NCI-H526 treated with DMSO at 0.1 percent for 48 hours (cell line): Measurements from ENCODE around the gene AQP1.

Source experiments
- DNase-seq: peaks from one replicate; lab custom pipeline; 2025; lab: John Stamatoyannopoulos, UW

AQP1 gene

DNA sequence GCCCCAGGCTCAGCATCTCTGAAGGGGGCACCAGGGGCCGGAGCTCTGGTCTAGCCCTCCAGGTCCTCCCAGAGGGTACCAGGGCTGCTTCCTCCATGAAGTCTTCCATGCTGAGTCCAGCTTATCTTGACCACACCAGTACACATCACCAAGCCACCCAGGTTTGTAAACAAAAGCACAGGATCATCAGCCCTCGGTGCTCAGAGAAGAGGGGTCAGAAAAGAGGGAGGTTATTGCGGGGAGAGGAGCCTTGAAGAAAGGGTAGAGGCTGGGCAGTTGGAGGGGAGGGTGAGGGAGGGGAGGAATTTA is 23.9 kb downstream of the AQP1 start:
- no peak for DNase-seq

DNA sequence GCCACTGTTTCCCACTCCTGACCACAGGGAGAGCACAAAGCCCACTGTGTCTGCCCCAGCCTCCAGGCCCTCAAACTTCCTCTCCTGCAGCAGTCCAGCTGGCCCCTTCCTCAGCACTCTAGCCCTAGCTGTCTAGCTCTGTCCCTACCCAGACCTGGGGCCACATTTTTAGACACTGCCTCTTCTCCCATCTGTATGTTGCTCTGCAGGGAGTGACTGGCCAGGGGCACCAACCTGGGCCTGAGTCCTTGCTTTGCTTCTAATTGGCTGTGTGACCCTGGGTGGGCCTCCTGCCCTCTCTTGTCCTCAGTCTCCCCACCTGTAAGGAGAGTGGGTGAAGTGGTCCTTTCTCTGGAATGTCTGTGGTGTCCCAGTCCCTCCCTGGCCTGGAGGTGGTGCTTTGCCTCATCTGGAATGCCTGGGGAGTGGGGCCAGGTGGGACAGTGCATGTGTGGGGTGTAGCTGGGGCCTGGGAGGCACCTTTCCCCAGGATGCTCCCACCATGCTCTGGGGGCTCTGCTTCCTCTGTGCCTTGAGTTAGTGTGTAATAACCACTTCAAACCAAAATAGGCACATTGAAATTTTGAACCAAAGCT is 25.1 kb downstream of the AQP1 start:
- no peak for DNase-seq

DNA sequence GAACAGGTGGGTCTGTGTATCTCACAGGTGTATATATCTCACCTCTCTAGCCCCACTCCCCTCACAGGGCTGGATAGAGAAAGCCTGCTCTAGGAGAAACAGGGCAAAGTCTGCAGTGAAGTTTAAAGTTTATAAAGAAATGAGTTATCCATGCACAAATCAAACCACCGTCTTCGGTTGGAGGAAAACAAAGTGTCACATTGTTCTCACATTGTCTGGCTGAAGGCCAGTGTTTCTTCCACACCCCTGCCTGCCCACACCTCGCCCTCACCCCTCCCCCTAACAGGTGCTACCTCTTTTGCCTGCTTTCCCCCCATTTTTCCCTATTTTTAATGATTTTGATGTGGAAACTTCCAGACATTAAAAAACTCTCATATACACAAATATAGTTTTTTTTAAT is 25.8 kb downstream of the AQP1 start:
- no peak for DNase-seq

DNA sequence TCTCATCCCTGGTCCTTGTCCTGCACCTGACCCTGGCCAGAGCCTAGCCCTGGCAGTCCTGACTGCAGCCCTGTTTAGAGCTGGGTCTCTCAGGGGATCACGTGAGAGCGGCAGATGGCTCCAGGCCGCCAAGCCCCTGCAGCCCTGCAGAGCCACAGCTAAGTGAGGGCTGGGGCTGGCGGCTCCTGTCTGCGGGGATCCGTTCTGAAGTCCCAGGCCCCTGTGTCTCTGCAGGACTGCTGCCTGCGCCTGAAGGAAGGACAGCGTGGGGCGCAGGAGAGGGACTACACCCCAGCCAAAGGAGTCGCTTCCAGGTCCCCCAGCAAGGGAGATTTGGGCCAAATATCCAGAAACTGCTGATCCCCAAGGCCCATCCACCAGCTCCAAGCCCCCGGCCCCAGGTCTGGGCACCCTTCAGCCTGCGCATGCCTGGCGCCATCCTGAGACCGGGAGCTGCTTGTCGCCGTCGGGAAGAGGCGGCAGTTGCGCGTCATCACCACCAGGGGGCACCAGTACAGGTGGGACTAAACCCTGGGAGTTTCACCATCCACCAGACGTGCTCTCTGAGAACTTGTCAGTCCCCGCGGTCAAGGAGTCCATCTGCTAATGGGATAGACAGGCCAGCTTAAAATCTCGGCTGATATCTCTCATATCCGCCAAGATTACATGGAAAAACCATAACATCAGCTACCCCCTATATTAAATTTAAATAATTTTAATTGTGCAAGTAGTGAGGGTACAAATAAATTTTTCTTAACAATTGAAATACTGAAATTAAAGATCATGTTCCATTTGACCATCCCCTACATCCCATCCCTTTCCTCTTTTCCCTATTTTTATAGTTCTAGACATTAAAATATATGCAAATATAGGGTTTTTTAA is 27.0 kb downstream of the AQP1 start:
- DNase-seq, result peak; percentile 76

DNA sequence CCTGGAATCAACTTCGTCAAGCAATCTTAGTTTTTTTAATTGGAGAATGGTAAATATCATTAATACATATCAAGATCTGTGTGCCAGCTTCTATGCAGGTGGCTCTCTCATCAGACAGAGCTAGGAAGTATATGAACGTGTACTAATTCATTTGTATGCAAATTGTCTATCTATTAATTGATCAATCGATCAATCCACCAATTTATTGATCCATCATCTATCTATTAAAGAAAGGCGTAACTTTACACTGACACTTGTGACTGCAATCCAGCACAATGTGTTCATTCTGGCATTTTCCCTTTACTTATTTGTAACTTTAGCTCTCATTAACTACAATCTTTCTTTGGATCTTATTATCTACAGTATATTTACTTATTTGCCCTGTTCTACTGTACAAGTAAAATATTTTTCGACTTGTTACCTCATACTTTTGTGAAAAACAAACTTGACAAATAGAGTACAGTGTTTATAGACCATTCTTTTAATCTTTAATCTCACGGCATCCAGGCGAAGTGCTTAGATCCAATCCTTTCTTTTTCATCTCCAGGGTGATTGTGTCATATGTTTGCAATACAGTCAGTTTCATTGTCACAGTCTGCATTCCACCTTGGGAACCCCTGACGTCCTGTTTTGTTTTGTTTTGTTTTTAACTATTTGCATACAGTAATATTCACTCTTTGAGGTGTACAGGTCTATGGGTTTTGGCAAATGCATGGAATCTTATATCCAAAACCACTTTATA is 30.1 kb downstream of the AQP1 start:
- DNase-seq, result no peak

DNA sequence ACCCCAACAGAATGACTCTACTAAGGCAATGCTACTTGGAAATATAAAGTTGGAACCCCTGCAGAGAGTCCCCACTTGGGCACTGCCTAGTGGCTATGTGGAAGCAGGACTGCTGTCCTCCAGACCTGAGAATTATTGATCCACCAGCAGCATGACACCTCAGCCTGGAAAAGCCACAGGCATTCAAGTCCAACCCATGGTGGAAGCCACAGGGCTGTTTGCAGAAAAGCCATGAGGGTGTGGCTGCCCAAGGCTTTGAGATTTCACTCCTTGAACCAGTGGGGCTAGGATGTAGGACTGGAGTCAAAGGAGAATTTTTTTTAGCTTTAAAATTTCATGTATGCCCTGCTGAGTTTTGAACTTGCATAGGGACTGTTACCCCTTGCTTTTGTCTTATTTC is 38.5 kb downstream of the AQP1 start:
- DNase-seq, result no peak

DNA sequence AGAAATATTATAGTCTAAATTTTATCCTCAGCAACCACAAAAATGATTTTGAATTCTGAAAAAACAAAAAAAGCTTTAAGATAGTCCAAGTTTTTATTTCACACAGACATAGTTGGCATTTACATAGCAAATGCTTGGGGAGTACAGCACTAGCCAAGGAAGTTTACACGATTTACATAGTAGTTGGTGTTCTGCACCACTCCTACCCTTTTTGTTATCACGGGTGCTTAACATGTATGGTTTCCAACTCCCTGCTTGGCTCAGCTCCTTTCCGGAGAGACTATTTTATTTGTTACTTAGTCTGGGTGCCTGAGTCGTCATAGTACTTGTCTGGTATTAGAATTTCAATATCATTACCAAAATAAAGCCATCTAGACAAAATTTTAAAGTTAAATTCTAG is 43.3 kb downstream of the AQP1 start:
- DNase-seq, result no peak

DNA sequence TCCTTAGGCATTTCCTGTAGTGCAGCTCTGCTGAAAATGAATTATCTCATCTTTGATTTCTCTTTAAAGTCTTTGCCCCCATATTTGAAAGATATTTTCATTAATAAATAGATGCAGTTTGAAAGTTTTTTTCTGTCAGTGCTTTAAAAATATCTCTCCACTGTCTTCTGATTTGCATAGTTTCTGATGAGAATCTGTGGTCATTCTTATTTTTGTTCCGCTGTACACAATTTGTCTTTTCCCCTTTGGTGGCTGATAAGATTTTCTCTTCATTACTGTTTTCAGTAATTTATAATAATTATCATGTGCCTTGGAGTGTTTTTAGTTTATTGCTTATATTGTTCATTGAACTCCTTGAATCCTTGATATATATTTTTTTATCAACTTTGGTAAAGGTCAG is 45.1 kb downstream of the AQP1 start:
- DNase-seq, result no peak

DNA sequence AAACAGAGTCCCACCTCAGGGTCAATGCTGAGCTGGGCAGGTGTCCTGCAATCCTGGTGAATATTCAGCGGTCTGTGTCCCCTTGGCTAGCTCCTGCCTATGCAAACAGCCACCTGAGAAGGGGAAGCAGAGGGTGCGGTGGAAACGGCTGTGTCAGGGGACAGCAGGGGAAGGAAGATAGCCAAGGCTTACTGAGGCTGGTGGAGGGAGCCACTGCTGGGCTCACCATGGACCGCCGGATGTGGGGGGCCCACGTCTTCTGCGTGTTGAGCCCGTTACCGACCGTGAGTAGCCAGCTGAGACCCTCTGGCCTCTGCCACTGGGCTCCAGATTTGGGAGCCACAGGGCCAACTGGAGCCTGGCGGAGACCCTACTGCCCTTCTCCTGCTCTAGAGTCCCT is 52.2 kb downstream of the AQP1 start, which contains the start of gene GHRHR:
Gene GHRHR, plus strand, starts transcription at position 112 of the 400 bp plus-strand sequence. Its CDS starts 116 bp downstream, at position 228.
- no peak for DNase-seq

DNA sequence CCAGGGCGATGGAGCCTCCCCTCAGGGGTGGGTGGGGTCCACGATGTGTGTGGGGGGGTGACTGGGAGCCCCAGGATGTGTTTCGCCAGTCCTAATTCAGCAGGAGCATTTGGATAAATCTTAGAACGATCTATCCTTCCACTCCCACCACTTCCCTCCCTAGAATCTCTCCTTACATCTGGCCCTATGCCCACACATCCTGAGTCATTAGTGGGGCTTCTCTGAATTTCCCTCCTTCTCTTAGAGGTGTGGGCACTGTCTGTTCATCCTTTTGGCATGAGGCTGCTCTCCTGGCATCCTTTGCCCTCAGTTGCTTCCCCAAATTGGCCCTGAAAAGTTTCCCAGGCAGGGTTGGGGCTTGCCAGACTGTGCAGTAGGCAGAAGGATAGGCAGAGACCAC is 53.7 kb downstream of the AQP1 start:
- DNase-seq, result no peak

DNA sequence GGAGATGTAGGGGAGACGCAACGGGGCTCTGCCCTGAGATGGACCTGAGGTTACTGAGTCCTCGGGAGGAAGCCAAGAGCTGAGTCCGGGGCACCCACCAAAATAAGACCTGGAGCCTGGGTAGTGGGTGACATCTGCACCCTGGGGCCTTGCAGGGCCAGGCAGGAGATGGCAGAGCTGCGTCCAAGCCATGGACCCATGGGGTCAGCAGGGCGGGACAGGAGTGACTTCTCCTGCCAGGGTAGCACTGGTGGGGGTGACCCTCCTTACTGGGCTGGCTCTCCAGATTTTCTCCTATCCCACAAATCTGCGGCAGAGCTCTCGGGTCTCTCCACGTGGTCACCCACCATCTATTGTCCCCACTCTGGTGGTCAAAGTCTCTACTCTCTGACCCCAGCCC is 54.2 kb downstream of the AQP1 start:
- no peak for DNase-seq

DNA sequence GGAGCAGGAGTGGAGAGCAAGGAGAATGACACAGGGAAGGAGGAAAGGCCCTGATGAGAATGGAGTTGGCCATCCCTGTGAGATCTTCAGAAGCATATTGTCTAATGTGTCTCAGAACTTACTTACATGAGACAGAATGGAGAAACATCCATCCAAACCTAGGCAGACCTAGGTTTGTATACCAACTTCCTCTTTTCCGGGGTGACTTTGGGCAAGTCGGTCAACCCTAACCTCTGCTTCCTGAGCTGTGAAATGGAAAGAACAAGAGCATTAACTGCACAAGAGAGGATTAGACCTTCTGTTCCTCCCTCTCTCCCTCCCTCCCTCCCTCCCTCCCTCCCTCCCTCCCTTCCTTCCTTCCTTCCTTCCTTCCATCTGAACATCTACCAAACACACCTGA is 56.6 kb downstream of the AQP1 start:
- DNase-seq, result no peak

DNA sequence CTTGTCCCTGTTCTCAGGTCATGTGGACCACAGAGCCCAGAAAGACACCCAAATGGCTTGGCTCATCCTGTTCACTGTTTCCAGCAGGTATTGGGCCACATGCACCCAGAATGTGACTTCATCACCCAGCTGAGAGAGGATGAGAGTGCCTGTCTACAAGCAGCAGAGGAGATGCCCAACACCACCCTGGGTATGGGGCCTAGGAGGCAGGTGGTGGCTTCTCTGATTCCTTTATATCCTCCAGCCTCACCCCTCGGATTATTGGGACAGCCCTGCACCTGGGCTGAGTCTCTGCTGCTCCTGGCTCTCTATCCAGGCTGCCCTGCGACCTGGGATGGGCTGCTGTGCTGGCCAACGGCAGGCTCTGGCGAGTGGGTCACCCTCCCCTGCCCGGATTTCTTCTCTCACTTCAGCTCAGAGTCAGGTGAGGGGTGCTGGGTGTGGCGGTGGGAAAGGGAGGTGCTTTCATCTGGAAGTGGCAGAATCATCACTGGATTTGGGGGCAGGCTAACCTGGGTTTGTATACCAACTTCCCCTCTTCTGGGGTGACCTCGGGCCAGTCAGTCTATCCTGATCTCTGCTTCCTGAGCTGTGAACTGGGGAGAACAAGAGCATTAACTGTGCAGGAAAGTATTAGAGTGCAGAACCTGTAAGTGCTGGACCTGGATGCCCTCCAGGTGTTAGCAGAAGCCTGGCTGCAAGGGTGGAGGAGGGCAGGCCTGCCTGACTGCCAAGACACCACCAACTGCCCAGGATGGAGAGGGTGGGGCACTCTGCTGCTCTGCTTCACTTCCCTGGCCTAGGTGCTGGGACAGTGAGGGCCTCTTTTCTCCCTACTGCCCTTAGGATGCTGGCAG is 57.3 kb downstream of the AQP1 start:
- DNase-seq, result no peak

DNA sequence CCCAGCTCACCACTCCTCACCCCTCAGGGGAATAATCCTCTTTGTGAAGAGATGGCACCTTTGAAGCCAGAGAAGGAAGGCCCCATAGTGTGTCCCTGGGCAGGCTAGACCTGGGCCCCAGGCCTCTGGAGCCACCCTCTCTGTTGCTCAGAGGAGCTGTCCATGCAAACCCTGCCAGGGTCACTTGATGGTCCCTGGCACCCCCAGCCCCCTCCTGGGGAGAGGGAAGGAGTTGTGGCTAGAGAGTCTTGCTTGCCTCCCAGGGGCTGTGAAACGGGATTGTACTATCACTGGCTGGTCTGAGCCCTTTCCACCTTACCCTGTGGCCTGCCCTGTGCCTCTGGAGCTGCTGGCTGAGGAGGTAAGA is 57.9 kb downstream of the AQP1 start:
- DNase-seq, result no peak

DNA sequence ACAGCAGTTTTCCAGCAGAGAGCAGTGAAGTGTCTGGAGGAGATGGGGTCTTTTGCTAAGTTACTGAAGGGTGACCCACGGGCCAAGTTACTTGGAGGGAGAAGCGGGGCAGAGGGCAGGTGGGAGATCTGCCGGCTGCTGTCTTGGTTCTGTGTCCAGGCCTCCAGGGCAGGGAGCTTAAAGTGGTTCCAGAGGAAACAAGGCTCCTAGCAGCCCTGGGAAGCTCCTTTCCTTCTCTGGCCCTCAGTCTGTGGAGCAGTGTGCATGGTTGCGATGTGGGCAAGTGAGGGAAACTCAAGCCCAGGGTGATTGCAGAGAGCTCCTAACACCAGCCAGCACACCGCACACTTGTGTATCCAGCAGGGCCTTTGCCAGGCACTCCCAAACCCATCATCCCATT is 58.4 kb downstream of the AQP1 start:
- DNase-seq, result no peak

DNA sequence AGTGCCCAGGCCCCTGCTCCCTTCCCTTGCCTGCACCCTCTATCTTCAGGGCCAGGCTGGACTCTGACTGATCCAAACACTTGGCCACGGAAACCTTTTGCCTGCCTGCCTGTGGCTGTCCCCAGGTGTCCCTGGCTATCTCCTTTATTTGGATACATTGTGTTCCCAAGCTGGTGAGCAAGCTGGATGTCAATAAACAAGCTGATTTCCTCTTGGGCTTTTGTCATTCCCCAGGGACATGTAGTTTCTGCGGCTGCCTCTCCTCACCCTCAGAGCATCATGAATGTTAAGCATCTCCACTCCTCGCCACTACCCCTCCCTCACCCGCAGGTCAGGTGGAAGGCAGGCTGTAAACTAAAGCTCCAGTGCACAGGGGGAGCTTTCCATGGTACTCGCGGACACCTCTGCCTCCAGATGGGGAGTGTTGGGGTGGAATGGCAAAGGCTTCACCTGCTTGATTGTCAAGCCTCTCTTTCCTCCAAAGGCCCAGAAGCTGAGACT is 59.0 kb downstream of the AQP1 start:
- peak; percentile 90 for DNase-seq

DNA sequence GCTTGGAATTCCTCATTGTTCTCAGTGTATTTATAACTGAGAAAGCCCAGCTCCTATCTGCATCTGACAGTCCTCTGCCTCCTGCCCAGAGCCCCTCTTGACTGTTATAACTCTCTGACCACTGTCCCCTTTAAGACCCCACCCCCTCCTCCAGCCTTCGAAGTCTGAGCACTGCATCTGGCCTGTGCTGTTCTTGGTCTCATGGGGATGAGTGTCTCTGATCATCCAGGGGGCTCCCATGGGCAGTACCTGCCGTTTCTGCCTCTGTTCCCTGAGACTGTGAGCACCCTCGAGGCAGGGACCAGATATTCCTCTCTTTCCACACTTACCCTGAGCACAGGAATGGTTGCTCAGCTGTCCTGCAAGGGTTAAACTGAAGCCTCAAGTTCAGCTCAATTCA is 59.8 kb downstream of the AQP1 start:
- DNase-seq, result no peak

DNA sequence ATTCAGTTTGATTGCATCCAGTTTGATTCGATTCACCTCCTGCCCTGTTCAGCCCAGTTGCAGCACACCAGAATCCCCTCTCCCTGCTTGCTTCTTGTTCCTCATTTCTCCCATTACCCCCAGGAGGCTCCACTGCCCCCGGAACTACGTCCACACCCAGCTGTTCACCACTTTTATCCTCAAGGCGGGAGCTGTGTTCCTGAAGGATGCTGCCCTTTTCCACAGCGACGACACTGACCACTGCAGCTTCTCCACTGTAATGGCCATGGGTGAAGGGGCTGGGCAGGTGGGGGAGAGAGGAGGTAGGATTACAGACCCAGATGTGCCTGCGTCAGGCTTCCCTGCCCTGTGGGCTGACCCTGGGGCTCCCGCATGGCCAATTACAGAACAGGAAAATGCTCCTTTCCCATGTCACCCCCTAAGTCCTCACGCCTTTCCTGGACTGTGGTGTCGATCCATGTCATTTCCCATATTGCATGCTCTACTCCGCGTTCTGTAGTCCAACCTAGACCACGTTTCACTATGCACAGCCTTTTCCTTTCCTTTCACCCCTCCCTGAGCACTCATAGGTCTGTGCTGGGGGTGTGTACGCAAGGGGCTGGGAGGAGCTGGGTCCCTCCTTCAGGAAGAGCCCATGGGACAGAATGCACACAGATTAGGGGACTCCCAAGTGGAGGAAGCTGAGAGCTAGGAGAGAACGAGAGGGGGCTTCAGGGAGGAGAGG is 60.3 kb downstream of the AQP1 start:
- no peak for DNase-seq

DNA sequence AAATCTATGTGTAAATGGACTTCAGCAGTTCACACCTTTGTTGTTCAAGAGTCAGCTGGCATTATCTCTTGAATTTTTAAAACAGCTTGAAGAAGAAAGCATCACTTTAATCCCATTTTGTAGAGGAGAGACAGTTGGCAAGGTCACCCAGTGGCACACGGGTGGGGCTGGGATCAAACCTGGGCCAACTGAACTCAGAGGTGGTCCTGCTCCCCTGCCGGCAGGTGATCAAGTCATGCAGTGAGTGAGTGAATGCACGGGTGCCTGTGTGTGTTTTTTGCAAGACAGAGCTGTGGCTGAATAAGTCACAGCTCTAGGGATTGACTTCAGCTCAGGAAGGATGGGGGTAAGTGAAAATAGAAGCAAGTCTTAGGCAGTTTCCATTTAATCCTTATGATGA is 61.6 kb downstream of the AQP1 start:
- no peak for DNase-seq

DNA sequence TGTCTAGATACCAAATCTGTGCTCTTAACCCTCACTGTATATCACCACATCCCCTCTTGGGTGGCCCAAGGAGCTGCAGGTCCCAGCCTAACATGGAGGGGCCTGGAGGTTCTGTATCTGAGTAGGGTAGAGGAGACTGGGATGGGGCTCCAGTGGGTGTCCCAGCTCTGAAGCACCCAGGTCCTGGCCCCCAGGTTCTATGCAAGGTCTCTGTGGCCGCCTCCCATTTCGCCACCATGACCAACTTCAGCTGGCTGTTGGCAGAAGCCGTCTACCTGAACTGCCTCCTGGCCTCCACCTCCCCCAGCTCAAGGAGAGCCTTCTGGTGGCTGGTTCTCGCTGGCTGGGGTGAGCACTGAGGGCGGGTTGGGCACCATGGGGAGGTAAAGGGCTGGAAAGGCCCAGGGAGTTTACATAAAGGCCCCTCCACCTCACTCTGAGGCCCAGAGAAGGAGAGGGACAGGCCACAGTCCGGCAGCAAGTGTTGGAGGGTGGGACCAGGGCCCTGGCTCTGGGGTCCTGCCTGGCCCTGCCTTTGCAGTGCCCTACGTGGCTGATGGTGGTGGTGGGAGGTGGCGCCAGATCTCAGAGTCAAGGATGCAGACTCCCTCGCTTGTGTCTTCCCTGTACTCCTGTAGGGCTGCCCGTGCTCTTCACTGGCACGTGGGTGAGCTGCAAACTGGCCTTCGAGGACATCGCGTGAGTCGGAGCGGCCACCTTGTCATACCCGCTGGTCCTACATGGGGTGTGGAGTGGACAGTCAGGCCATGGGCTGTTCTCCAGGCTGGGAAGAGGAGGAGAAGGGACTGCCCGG is 62.3 kb downstream of the AQP1 start:
- DNase-seq, result no peak
